Activated T-helper 1 cell treated with anti-CD3 and anti-CD28 coated beads, Interleukin-12 subunit alpha, Interleukin-12 subunit beta, Interleukin-2, Interleukin-4 antibody, amounts not matched to agents 30 ng/mL and 10 ng/mL and 1 ng/mL, durations not matched to agents 14 hours and 24 hours and 36 hours (primary cell): ENCODE data around the gene GRIN3B. TPM values are rescaled to one million over a fixed set of nuclear protein-coding genes. Genes with fewer than 3 reads are reported as not detected.
A peak's percentile ranks its signal among the peaks of the same experiment; 100 is the strongest.

Source experiments
- DNase-seq: peaks from one replicate; pipeline ENCODE4 v3.0.0; 2021; ENCODE audit warnings: low spot score
- H3K27ac Mint-ChIP-seq: one replicate; pipeline ENCODE4 v1.8.0; 2021; ENCODE audit warnings: mild to moderate bottlenecking, mixed read lengths
- H3K27me3 Mint-ChIP-seq: one replicate; pipeline ENCODE4 v1.8.0; 2022; ENCODE audit warnings: mild to moderate bottlenecking, moderate library complexity, mixed read lengths; ENCODE audit not compliant: insufficient read depth
- H3K36me3 Mint-ChIP-seq: one replicate; pipeline ENCODE4 v1.8.0; 2021; ENCODE audit warnings: low read depth, mixed read lengths
- H3K4me1 Mint-ChIP-seq: one replicate; pipeline ENCODE4 v1.8.0; 2021; ENCODE audit warnings: low read depth, mixed read lengths
- H3K4me3 Mint-ChIP-seq: one replicate; pipeline ENCODE4 v1.8.0; 2021; ENCODE audit warnings: mild to moderate bottlenecking, moderate library complexity, mixed read lengths
- H3K9me3 Mint-ChIP-seq: one replicate; pipeline ENCODE4 v1.8.0; 2021; ENCODE audit warnings: mixed read lengths
- intact Hi-C: fragments of 100-400 bp; cut with micrococcal nuclease; formaldehyde crosslinking; loops from one replicate; pipeline ENCODE4 v1.15.1; 2024
- total RNA-seq: library from RNA; stranded (reverse); gene quantifications from 2 replicates; pipeline ENCODE4 v1.2.3, GENCODE V29; 2022

Gene GRIN3B
- total RNA-seq, 1 donor from 2014 or later, result not detected

DNA sequence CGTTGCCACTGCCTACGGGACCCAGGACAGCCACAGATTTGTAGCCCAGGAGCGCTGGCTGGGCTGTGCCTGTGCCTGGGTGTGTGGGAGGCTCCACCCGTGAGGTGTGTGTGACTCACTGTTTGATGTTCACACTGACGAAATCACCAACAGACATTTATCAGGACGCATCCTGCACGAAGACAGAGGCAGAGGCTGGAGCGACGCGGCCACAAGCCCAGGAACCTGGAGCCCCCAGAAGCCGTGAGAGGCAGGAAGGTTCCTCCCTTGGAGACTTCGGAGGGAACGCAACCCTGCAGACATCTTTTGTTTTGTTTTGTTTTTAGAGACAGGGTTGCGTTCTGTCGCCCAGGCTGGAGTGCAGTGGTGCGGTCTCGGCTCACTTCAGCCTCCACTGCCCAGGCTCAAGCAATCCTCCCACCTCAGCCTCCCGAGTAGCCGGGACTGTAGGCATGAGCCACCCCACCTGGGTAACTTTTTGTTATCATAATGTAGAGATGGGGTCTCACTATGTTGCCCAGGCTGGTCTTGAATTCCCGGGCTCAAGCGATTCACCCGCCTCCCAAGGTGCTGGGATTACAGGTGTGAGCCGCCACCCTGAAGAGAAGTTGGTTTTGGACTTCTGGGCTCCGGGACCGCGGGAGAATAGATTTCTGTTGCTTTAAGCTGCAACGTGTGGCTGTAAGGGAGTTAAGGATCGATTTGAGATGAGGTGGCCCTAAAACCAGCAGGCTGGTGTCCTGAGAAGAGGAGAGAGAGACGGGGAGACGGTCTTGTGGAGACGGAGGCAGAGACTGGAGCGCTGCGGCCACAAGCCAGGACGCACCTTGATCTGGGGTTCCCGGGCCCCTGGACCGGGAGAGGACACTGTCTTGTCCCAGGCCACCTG is 41.0 kb upstream of the GRIN3B start:
- no peaks in the 10 kb centered on the region for H3K36me3 Mint-ChIP-seq
- no peak for DNase-seq
- H3K27ac Mint-ChIP-seq, result peak overlapping the region; percentile 68
- no peaks in the 10 kb centered on the region for H3K9me3 Mint-ChIP-seq
- peaks cover 4% of the 10 kb centered on the region for H3K4me1 Mint-ChIP-seq
- no peaks in the 10 kb centered on the region for H3K27me3 Mint-ChIP-seq
- intact Hi-C loops, result no loop called here
- no peak overlapping the region for H3K4me3 Mint-ChIP-seq

DNA sequence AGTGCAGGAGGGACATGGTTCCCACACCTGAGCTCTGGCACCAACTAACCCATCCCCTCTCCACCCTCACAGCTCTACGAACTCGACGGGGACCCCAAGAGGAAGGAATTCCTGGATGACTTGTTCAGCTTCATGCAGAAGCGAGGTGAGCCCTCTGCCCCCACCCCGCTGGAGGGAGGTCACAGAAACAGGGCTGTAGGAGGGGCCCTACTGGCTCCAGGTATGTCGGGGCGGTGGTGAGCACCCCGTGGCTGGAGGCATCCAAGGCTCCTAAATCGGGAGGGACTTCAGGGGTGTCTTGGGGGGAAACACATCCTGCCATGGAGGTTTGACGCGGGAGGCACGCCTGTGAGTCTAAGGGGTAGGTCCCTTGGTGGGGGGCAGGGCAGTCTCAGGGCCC is 40.2 kb upstream of the GRIN3B start:
- DNase-seq, result no peak
- H3K27ac Mint-ChIP-seq, result no peak overlapping the region
- intact Hi-C loops, result no loop called here
- no peak overlapping the region for H3K4me3 Mint-ChIP-seq
- H3K4me1 Mint-ChIP-seq, result peaks cover 4% of the 10 kb centered on the region
- H3K9me3 Mint-ChIP-seq, result peaks cover under 1% of the 10 kb centered on the region
- H3K27me3 Mint-ChIP-seq, result no peaks in the 10 kb centered on the region
- peaks cover 3% of the 10 kb centered on the region for H3K36me3 Mint-ChIP-seq

DNA sequence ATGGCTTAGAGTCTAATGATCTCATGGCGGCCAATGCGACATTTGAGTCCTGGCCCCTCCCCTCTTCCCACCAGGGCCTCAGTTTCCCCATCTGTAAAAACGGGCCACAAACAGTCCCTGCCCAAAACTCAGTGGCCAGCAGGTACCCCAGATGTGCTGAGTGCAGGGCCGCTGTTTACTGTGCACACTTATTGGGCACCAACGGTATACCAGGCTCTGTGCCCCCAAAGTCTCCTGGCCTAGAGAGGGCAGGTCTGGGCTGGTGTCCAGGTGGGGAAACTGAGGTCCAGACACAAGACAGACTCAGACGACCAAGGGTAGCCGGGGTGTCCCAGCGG is 39.6 kb upstream of the GRIN3B start:
- no peak for DNase-seq
- Mint-ChIP-seq H3K9me3 (peaks cover 4% of the 10 kb centered on the region), H3K27me3 (no peaks in the 10 kb centered on the region), H3K4me3 (no peak overlapping the region), H3K4me1 (peaks cover 4% of the 10 kb centered on the region), H3K36me3 (peaks cover 6% of the 10 kb centered on the region), H3K27ac (no peak overlapping the region)
- intact Hi-C loops, result no loop called here

DNA sequence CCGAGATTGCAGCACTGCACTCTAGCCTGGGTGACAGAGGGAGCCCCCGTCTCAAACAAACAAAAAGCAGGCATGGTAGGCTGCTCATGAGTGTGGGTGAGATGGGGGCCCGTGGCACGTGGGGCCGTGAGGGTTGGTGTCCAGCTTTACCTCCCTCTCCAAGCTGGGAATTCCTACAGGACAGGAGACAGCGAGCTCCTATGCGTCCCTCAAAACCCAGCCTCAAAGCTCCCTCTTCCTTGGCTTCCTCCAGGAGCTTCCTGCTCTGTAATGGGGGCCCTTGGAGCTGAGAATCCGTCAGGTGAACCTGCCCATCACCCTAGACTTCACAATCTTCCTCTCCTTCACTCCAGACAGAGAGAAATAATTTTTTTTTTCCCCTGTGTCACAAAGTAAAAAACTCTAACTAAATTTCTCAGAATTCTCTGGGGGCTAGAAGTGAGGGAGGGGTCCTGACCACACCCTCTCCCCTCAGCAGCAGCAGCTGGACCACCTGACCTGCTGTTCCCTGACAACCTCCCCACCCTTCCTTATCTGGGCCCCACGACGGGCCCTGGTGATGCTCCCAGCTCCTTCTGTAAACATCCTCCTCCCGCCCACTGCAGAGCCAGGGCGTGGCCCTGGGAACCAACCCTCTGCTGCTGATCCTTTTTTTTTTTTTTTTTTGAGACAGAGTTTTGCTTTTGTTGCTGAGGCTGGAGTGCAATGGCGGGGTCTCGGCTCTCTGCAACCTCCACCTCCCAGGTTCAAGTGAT is 38.2 kb upstream of the GRIN3B start:
- H3K27ac Mint-ChIP-seq, result peak overlapping the region; percentile 52
- peaks cover 4% of the 10 kb centered on the region for H3K4me1 Mint-ChIP-seq
- H3K36me3 Mint-ChIP-seq, result peaks cover 10% of the 10 kb centered on the region
- no peaks in the 10 kb centered on the region for H3K27me3 Mint-ChIP-seq
- intact Hi-C loops, result no loop called here
- DNase-seq, result no peak
- no peak overlapping the region for H3K4me3 Mint-ChIP-seq
- H3K9me3 Mint-ChIP-seq, result peaks cover 4% of the 10 kb centered on the region

DNA sequence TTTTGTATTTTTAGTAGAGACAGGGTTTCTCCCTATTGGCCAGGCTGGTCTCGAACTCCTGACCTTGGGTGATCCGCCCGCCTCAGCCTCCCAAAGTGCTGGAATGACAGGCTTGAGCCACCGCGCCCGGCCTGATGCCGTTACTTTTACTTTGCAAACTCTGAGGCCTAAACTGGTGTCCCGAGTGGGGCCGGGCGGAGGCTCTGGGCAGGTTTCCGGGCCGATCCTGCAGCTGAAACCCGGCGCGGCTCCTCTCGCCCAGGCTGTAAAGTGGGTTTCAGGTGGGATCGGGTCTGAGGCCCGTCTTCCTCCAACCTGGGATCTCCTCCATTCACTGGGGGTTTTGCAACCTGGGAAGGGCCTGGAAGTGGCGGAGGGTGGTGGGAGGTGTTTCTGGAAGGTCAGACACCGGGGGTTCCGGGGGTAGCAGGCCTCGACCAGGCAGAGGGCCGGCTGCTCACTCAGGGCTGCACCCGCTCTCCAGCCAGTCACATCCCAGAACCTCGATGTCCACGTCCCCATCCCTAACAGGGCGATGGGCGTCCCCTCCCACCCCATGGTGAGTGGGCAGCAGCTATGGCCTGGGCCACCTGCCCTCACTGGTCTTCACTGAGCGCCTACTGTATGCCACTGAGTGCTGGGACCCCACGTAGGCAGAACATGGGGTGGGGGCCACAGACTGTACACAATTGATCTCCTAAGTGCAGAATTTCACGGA is 37.4 kb upstream of the GRIN3B start:
- no peak overlapping the region for H3K4me3 Mint-ChIP-seq
- no peaks in the 10 kb centered on the region for H3K27me3 Mint-ChIP-seq
- H3K36me3 Mint-ChIP-seq, result peaks cover 13% of the 10 kb centered on the region
- DNase-seq, result no peak
- peaks cover 4% of the 10 kb centered on the region for H3K9me3 Mint-ChIP-seq
- intact Hi-C loops, result no loop called here
- H3K27ac Mint-ChIP-seq, result no peak overlapping the region
- peaks cover 4% of the 10 kb centered on the region for H3K4me1 Mint-ChIP-seq

DNA sequence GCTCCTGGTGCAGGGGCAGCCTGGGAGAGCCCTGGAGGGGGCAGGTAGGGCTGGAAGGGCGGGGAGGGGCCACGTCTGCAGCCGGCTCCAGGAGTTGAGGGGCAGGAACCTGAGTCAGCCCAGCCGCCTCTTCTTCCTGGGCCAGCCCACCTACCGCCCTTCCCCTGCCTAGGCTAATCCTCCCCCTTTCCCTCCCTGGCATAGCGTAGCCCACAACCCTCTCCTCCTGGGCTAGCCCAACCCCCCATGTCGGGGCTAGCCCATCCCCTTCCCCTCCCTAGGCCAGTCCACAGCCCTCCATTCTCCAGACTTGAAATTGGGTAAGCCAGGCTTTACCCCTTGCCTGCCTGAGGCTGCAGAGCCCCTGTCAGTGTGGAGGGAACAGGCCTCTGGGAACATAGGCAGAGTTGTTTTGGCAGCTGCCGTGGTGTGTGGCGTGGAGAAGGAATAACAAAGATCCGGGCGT is 36.7 kb upstream of the GRIN3B start:
- Mint-ChIP-seq H3K9me3 (peaks cover 4% of the 10 kb centered on the region), H3K27ac (no peak overlapping the region), H3K4me1 (peaks cover 4% of the 10 kb centered on the region), H3K27me3 (no peaks in the 10 kb centered on the region), H3K36me3 (peaks cover 18% of the 10 kb centered on the region), H3K4me3 (no peak overlapping the region)
- intact Hi-C loops, result no loop called here
- DNase-seq, result no peak

DNA sequence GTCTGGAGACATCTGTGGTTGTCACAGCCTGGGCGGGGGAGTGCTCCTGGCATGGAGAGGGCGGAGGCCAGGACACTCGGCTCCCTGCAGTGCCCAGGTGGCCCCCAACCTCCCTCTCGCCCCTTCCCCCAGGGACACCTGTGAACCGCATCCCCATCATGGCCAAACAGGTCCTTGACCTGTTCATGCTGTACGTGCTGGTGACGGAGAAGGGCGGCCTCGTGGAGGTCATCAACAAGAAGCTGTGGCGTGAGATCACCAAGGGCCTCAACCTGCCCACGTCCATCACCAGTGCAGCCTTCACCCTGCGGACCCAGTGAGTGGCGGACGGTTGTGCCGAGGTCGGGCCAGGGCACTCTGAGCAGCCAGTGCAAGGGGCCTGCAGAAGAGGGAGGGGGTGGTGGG is 36.1 kb upstream of the GRIN3B start:
- no peak overlapping the region for H3K27ac Mint-ChIP-seq
- no peaks in the 10 kb centered on the region for H3K4me1 Mint-ChIP-seq
- no peak for DNase-seq
- no peak overlapping the region for H3K4me3 Mint-ChIP-seq
- H3K36me3 Mint-ChIP-seq, result peaks cover 20% of the 10 kb centered on the region
- intact Hi-C loops, result no loop called here
- peaks cover 4% of the 10 kb centered on the region for H3K9me3 Mint-ChIP-seq
- no peaks in the 10 kb centered on the region for H3K27me3 Mint-ChIP-seq

DNA sequence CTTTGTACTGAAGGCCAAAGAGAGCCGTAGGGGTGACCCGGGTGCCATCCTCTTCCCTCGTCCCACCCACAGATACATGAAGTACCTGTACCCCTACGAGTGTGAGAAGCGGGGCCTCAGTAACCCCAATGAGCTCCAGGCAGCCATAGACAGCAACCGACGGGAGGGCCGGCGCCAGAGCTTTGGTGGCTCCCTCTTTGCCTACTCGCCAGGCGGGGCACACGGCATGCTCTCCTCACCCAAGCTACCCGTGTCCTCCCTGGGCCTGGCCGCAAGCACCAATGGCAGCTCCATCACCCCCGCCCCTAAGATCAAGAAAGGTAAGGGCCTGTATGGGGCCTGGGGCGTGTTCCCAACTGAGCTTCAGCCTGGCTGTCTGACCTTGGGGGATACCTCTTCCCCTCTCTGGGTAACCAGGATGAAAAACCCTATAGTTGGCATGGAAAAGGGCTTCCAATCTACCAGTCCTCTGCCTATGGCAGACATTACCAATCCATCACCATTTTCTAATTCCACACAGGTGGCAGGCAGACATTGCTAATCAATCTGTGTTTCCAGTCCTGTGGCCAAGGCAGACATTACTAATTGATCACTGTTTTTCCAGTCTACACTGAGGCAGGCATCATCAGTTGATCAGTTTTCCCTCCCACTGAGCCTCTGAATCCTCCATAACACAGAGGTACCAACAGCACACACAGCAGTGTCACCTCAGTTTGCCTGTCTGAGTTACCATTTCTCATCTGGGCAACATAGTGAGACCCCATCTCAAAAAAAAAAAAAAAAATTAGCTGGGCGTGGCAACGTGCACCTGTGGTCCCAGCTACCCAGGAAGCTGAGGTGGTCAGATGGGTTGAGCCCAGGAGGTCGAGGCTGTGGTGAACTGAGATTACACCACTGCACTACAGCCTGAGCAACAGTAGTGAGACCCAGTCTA is 35.2 kb upstream of the GRIN3B start:
- H3K36me3 Mint-ChIP-seq, result peaks cover 21% of the 10 kb centered on the region
- H3K4me1 Mint-ChIP-seq, result no peaks in the 10 kb centered on the region
- DNase-seq, result no peak
- intact Hi-C loops, result no loop called here
- H3K9me3 Mint-ChIP-seq, result peaks cover 4% of the 10 kb centered on the region
- H3K4me3 Mint-ChIP-seq, result no peak overlapping the region
- no peaks in the 10 kb centered on the region for H3K27me3 Mint-ChIP-seq
- peak overlapping the region; percentile 40 for H3K27ac Mint-ChIP-seq

DNA sequence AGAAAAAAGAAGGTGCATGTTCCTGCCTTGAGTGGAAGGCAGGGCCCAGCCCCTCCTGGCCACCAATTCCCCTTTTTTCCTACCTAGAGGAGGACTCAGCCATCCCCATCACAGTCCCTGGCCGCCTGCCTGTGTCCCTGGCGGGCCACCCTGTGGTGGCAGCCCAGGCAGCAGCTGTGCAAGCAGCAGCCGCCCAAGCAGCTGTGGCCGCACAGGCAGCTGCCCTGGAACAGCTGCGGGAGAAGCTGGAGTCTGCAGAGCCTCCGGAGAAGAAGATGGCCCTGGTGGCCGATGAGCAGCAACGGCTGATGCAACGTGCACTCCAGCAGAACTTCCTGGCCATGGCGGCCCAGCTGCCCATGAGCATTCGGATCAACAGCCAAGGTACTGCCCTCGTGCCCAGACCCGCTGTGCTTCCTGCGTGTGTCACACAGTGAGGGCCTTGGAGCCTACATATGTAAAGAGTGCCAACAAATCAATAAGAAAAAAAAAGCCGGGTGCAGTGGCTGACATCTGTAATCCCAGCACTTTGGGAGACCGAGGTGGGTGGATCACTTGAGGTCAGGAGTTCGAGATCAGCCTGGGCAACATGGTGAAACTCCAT is 33.6 kb upstream of the GRIN3B start:
- Mint-ChIP-seq H3K36me3 (peaks cover 30% of the 10 kb centered on the region), H3K27me3 (no peaks in the 10 kb centered on the region), H3K27ac (no peak overlapping the region), H3K9me3 (peaks cover 8% of the 10 kb centered on the region), H3K4me3 (no peak overlapping the region), H3K4me1 (no peaks in the 10 kb centered on the region)
- DNase-seq, result no peak
- intact Hi-C loops, result no loop called here

DNA sequence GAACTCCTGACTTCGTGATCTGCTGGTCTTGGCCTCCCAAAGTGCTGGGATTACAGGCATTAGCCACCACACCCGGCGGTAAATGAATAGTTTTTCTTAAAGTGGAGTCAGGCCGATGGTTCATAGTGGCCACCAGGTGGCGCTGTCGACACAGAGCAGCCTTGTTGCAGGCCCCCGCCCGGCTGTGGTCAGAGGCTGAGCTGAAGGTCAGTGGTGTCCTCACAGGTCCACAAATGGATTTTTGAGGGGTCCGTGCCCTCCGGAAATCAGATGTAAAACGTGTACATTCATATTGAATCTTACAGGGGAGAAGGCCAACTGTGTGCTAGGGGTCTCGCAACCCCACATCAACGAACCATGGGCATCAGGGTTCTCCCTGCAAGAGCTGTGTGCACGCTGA is 29.5 kb upstream of the GRIN3B start:
- H3K36me3 Mint-ChIP-seq, result peaks cover 28% of the 10 kb centered on the region
- intact Hi-C loops, result no loop called here
- H3K9me3 Mint-ChIP-seq, result peaks cover 5% of the 10 kb centered on the region
- no peaks in the 10 kb centered on the region for H3K27me3 Mint-ChIP-seq
- no peak overlapping the region for H3K27ac Mint-ChIP-seq
- H3K4me3 Mint-ChIP-seq, result no peak overlapping the region
- no peaks in the 10 kb centered on the region for H3K4me1 Mint-ChIP-seq
- no peak for DNase-seq

DNA sequence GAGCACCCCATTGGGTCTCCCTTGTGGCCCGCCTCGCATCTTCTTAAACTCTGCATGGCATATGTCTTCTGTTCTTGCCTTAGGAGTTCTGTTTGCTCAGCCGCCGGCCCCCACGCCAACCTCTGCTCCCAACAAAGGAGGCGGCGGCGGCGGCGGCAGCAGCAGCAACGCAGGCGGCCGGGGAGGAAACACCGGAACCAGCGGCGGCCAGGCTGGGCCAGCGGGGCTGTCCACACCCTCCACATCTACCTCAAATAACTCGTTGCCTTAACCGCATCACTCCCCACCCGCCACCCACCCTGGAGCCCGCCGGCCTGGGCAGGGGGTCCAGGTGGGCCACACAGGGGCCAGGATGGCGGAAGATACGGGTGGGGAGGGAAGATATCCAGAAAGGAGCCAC is 28.4 kb upstream of the GRIN3B start:
- peaks cover 5% of the 10 kb centered on the region for H3K9me3 Mint-ChIP-seq
- intact Hi-C loops, result no loop called here
- no peak overlapping the region for H3K4me3 Mint-ChIP-seq
- DNase-seq, result no peak
- H3K27ac Mint-ChIP-seq, result no peak overlapping the region
- H3K4me1 Mint-ChIP-seq, result no peaks in the 10 kb centered on the region
- no peaks in the 10 kb centered on the region for H3K27me3 Mint-ChIP-seq
- peaks cover 25% of the 10 kb centered on the region for H3K36me3 Mint-ChIP-seq

DNA sequence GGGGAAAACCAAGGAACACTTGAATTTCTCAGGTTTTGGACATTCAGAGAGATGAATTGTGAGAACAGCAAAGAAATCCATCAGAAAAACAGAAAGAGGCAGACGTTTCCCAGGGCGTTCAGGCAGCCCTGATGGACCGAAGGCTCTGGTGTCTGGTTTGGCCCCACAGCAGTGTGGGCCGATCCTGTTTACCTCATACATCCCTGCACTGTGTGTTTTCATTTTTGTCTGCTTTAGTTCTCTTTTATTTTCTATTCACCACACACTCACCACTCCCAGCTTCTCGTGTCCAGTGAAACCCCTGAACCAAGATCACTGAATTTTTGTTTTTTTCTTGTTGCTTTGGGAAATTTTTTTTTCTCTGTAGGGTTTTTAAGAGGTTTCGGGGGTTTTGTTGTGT is 27.9 kb upstream of the GRIN3B start:
- peaks cover 25% of the 10 kb centered on the region for H3K36me3 Mint-ChIP-seq
- no peak overlapping the region for H3K27ac Mint-ChIP-seq
- no peaks in the 10 kb centered on the region for H3K27me3 Mint-ChIP-seq
- H3K9me3 Mint-ChIP-seq, result peaks cover 5% of the 10 kb centered on the region
- H3K4me3 Mint-ChIP-seq, result no peak overlapping the region
- DNase-seq, result no peak
- intact Hi-C loops, result no loop called here
- no peaks in the 10 kb centered on the region for H3K4me1 Mint-ChIP-seq
